H1 (cell line): ENCODE results near the gene PEAK1. TPM values are rescaled to one million over a fixed set of nuclear protein-coding genes. Genes with fewer than 3 reads are reported as not detected.

ENCODE experiments used
- CTCF ChIA-PET: fragments of 300-600 bp; sonication (Branson Sonifier 250); formaldehyde crosslinking; loops from one replicate; lab custom pipeline; 2021; ENCODE audit not compliant: partially characterized antibody; lab: Charles Lee
- POLR2A ChIA-PET: fragments of 300-600 bp; sonication (Branson Sonifier 250); formaldehyde crosslinking; loops from one replicate; lab custom pipeline; 2021; ENCODE audit warnings: inconsistent platforms; ENCODE audit not compliant: partially characterized antibody; lab: Charles Lee
- DNase-seq, 2 experiments: peaks; one replicate each; pipeline versions ENCODE4 v3.0.0 to v3.0.0-alpha.2; 2010 to 2022; ENCODE audit warnings: low spot score in 2 of 2, low read depth in 1 of 2, mixed read lengths in 1 of 2
- FAIRE-seq: peaks from 2 replicates; lab custom pipeline; 2011; peaks lifted over from hg19 to GRCh38; lab: Jason Lieb, UNC
- H2AFZ ChIP-seq: 2 replicates; pipeline ENCODE4 v1.8.1; 2012; ENCODE audit warnings: low read length, inconsistent platforms
- H2AK5ac ChIP-seq: 2 replicates; pipeline ENCODE4 v1.6.1; 2013; ENCODE audit warnings: low read depth, low read length
- H2BK120ac ChIP-seq: replicated peaks from 2 replicates; pipeline ENCODE3; 2013; ENCODE audit warnings: low read depth, low read length, inconsistent platforms
- H2BK12ac ChIP-seq: 2 replicates; pipeline ENCODE4 v1.6.1; 2013; ENCODE audit warnings: low read depth, low read length
- H2BK15ac ChIP-seq: 2 replicates; pipeline ENCODE4 v1.6.1; 2013; ENCODE audit warnings: low read length
- H2BK20ac ChIP-seq: 2 replicates; pipeline ENCODE4 v1.6.1; 2013; ENCODE audit warnings: low read length
- H2BK5ac ChIP-seq: 2 replicates; pipeline ENCODE4 v1.6.1; 2013; ENCODE audit warnings: low read depth, low read length
- H3K14ac ChIP-seq: 2 replicates; pipeline ENCODE4 v1.6.1; 2013; ENCODE audit warnings: inconsistent platforms; ENCODE audit not compliant: insufficient read length
- H3K18ac ChIP-seq: 2 replicates; pipeline ENCODE4 v1.6.1; 2013; ENCODE audit warnings: low read length; ENCODE audit errors: extremely low read depth
- H3K23ac ChIP-seq: 2 replicates; pipeline ENCODE4 v1.6.1; 2013; ENCODE audit warnings: inconsistent platforms; ENCODE audit not compliant: insufficient read length
- H3K23me2 ChIP-seq: 2 replicates; pipeline ENCODE4 v1.6.1; 2013; ENCODE audit warnings: low read depth, low read length
- H3K27ac ChIP-seq: 2 replicates; pipeline ENCODE4 v1.6.1; 2011; ENCODE audit warnings: low read depth, low read length, inconsistent platforms
- H3K27me3 ChIP-seq, 4 experiments: replicated peaks in 1 of 4; 1 replicate in 1 of 4; 2 replicates in 3 of 4; pipeline versions ENCODE4 v1.6.1 to v1.8.1; 2011 to 2013; ENCODE audit warnings: low read length in 3 of 4, mild to moderate bottlenecking in 3 of 4, inconsistent platforms in 2 of 4, mixed read lengths in 2 of 4, moderate library complexity in 1 of 4; ENCODE audit not compliant: control insufficient read depth in 3 of 4, insufficient read depth in 3 of 4; ENCODE audit errors: extremely low read depth in 1 of 4
- H3K36me3 ChIP-seq, 4 experiments: 2 replicates each; pipeline versions ENCODE4 v1.6.1 to v1.8.1; 2011 to 2013; ENCODE audit warnings: mild to moderate bottlenecking in 4 of 4, low read length in 3 of 4, moderate library complexity in 2 of 4, control low read depth in 1 of 4, inconsistent platforms in 1 of 4; ENCODE audit not compliant: insufficient read depth in 4 of 4, control insufficient read depth in 2 of 4
- H3K4ac ChIP-seq: replicated peaks from 2 replicates; pipeline ENCODE3; 2013; ENCODE audit warnings: low read length, low read depth, mixed read lengths, inconsistent platforms; ENCODE audit not compliant: insufficient read length
- H3K4me1 ChIP-seq, 4 experiments: replicated peaks in 1 of 4; 1 replicate in 1 of 4; 2 replicates in 3 of 4; pipeline versions ENCODE4 v1.6.1 to v1.8.1; 2011 to 2013; ENCODE audit warnings: low read length in 3 of 4, inconsistent platforms in 2 of 4, mixed read lengths in 1 of 4; ENCODE audit not compliant: insufficient read depth in 4 of 4, control insufficient read depth in 3 of 4
- H3K4me2 ChIP-seq, 2 experiments: 2 replicates each; pipeline versions ENCODE4 v1.6.1 to v1.8.1; 2011 to 2013; ENCODE audit warnings: low read depth in 2 of 2, low read length in 2 of 2, control low read depth in 1 of 2, inconsistent platforms in 1 of 2, mild to moderate bottlenecking in 1 of 2; ENCODE audit not compliant: insufficient read depth in 1 of 2
- H3K4me3 ChIP-seq, 4 experiments: fragments of 200-600, 300-600 bp in 1 of 4; sonication (generic), shearing (Covaris generic), sonication (Bioruptor Twin) in 1 of 4; 2 replicates each; pipeline versions ENCODE4 v1.5.1 to v1.8.1; 2011 to 2016; ENCODE audit warnings: low read length in 4 of 4, low read depth in 3 of 4, control low read depth in 2 of 4, inconsistent platforms in 2 of 4, mild to moderate bottlenecking in 2 of 4, mixed read lengths in 1 of 4, moderate library complexity in 1 of 4; ENCODE audit not compliant: insufficient read depth in 2 of 4; ENCODE audit errors: extremely low read depth in 1 of 4
- H3K56ac ChIP-seq: replicated peaks from 2 replicates; pipeline ENCODE3; 2013; ENCODE audit warnings: low read depth, mild to moderate bottlenecking, mixed read lengths, low read length, inconsistent platforms; ENCODE audit not compliant: insufficient read length
- H3K79me1 ChIP-seq: 2 replicates; pipeline ENCODE4 v1.6.1; 2013; ENCODE audit warnings: low read depth, low read length, control low read depth
- H3K79me2 ChIP-seq, 2 experiments: 2 replicates each; pipeline versions ENCODE4 v1.6.1 to v1.8.1; 2012 to 2013; ENCODE audit warnings: low read length in 2 of 2, mild to moderate bottlenecking in 2 of 2, inconsistent platforms in 1 of 2; ENCODE audit not compliant: insufficient read depth in 2 of 2, control insufficient read depth in 1 of 2
- H3K9ac ChIP-seq, 4 experiments: replicated peaks in 1 of 4; 1 replicate in 1 of 4; 2 replicates in 3 of 4; pipeline versions ENCODE4 v1.6.1 to v1.8.1; 2011 to 2013; ENCODE audit warnings: low read depth in 3 of 4, low read length in 3 of 4, control low read depth in 2 of 4, mild to moderate bottlenecking in 2 of 4, moderate library complexity in 2 of 4, inconsistent platforms in 1 of 4; ENCODE audit errors: extremely low read depth in 1 of 4
- H3K9me3 ChIP-seq, 2 experiments: 2 replicates each; pipeline versions ENCODE4 v1.6.1 to v1.8.1; 2012 to 2013; ENCODE audit warnings: mild to moderate bottlenecking in 2 of 2, moderate library complexity in 2 of 2, control low read depth in 1 of 2, inconsistent platforms in 1 of 2, low read depth in 1 of 2, low read length in 1 of 2, mixed read lengths in 1 of 2; ENCODE audit not compliant: insufficient read depth in 2 of 2
- H4K20me1 ChIP-seq, 2 experiments: replicated peaks in 1 of 2; 2 replicates each; pipeline versions ENCODE3 to v1.8.1; 2011 to 2013; ENCODE audit warnings: inconsistent platforms in 2 of 2, low read length in 2 of 2, mild to moderate bottlenecking in 1 of 2; ENCODE audit not compliant: insufficient read depth in 2 of 2, control insufficient read depth in 1 of 2
- H4K5ac ChIP-seq: 2 replicates; pipeline ENCODE4 v1.6.1; 2013; ENCODE audit warnings: low read length, low read depth, mixed read lengths, inconsistent platforms; ENCODE audit not compliant: insufficient read length
- H4K8ac ChIP-seq: 2 replicates; pipeline ENCODE4 v1.8.0; 2013; ENCODE audit warnings: mild to moderate bottlenecking, moderate library complexity, low read length, inconsistent platforms; ENCODE audit not compliant: insufficient read depth; ENCODE audit errors: extremely low read depth
- H4K91ac ChIP-seq: replicated peaks from 2 replicates; pipeline ENCODE3; 2013; ENCODE audit warnings: low read length, mixed read lengths, inconsistent platforms; ENCODE audit not compliant: insufficient read length
- BRCA1 ChIP-seq: IDR thresholded peaks from 2 replicates; pipeline ENCODE4 v1.6.1; 2012; ENCODE audit warnings: low read depth, low read length, improper control_type of control experiment
- CBX8 ChIP-seq: fragments of 300-800, 300-1000 bp; sonication (generic); IDR thresholded peaks from 2 replicates; pipeline ENCODE4 v1.7.1; 2016; ENCODE audit warnings: low read depth, low read length, borderline replicate concordance
- CEBPB ChIP-seq: IDR thresholded peaks from 2 replicates; pipeline ENCODE4 v1.6.1; 2012; ENCODE audit warnings: low read depth, low read length
- KDM4A ChIP-seq: IDR thresholded peaks from one replicate; pipeline ENCODE4 v1.7.1; 2012; ENCODE audit warnings: low read depth, mild to moderate bottlenecking, moderate library complexity, low read length, inconsistent platforms; ENCODE audit not compliant: severe bottlenecking
- RAD21 ChIP-seq, 2 experiments: IDR thresholded peaks in 1 of 2; conservative IDR thresholded peaks in 1 of 2; 2 replicates each; pipeline ENCODE4 v1.6.1; 2011; ENCODE audit warnings: low read depth in 2 of 2, low read length in 2 of 2, improper control_type of control experiment in 1 of 2, inconsistent platforms in 1 of 2, mild to moderate bottlenecking in 1 of 2, moderate library complexity in 1 of 2
- TBP ChIP-seq: IDR thresholded peaks from 2 replicates; pipeline ENCODE4 v1.6.1; 2011; ENCODE audit warnings: low read depth, low read length, improper control_type of control experiment
- TCF12 ChIP-seq: IDR thresholded peaks from 2 replicates; pipeline ENCODE4 v1.6.1; 2011; ENCODE audit warnings: low read depth, mild to moderate bottlenecking, low read length
- TEAD4 ChIP-seq: IDR thresholded peaks from 2 replicates; pipeline ENCODE4 v1.6.1; 2012; ENCODE audit warnings: low read depth, low read length, inconsistent platforms, mixed read lengths
- YY1 ChIP-seq: IDR thresholded peaks from 2 replicates; pipeline ENCODE4 v1.6.1; 2011; ENCODE audit warnings: low read depth, mild to moderate bottlenecking, low read length
- WGBS, 2 experiments: shearing (Covaris generic) in 1 of 2; methylation state at CpG; one replicate each; pipeline versions ENCODE4 v1.1.6 to v1.1.7; 2013 to 2015; ENCODE audit warnings: low lambda C conversion rate in 2 of 2, mixed read lengths in 2 of 2, inconsistent platforms in 1 of 2, low coverage in 1 of 2, missing lambda C conversion rate in 1 of 2; ENCODE audit not compliant: insufficient replicate concordance in 2 of 2, insufficient coverage in 1 of 2, insufficient read length in 1 of 2; ENCODE audit errors: extremely low coverage in 1 of 2, missing lambda C conversion rate in 1 of 2; 5-methylcytosine and 5-hydroxymethylcytosine counted together
- polyA plus RNA-seq, 7 experiments: library from polyadenylated mRNA; depleted of rRNA in 3 of 7; stranded (reverse) in 5 of 7; unstranded in 2 of 7; fragments of >200 nt in 5 of 7; fragments of 200-250 nt in 2 of 7; gene quantifications; 1 replicate in 5 of 7; 2 replicates in 1 of 7; 4 replicates in 1 of 7; pipeline versions ENCODE4 v1.2.1 to v1.2.3, GENCODE V29; 2011 to 2013; ENCODE audit warnings: missing spikeins in 2 of 7, mixed read lengths in 2 of 7
- total RNA-seq: library from RNA; stranded (reverse); fragmentation: NEBNext Ultra II Directional; extraction: Animal tissue kit (Norgen Biotek cat#: 25700); gene quantifications from 2 replicates; pipeline ENCODE4 v1.2.1, GENCODE V29; 2021

PEAK1 gene
- total and polyA plus RNA-seq, 2 of the 8 experiments (the other 6 are each of a cell fraction or from before 2014, with no cell fraction given) = 8.8 to 44.8 TPM

DNA sequence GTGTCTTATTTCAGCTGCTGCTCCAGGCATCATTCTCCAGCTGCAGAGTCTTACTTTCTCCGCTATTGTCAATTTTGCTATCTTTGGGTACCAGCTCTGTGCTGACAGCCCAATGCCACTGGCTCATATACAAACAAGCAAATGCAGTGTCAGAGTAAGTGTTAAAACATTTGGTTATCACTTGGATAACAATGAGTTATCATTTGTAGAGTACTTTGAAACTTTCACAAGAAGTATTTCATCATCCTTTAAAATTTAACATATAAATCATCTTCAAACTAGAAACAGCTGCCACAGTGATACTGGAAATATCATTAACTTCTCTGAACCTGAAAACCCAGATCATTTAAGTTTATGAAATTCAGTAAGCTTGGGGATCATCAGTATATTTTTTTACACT is 362.8 kb downstream of the PEAK1 start:
- Histone ChIP-seq H3K79me2 (peaks cover 0 to 54% of the 10 kb centered on the region in 2 experiments; a peak in 2 of 4 replicates), H3K27ac (no peak overlapping the region), H3K4me3 (no peak overlapping the region), H4K91ac (no peak overlapping the region), H2BK5ac (no peak overlapping the region), H3K4me1 (peaks cover 0 to 8% (median 3%) of the 10 kb centered on the region in 4 experiments; a peak in 3 of 7 replicates), H2AK5ac (no peak overlapping the region), H4K20me1 (peaks cover 5 to 10% of the 10 kb centered on the region in 2 experiments), H3K18ac (no peak overlapping the region), H3K4me2 (no peak overlapping the region), H3K36me3 (peaks cover 0 to 7% (median 3%) of the 10 kb centered on the region in 4 experiments; a peak in 5 of 8 replicates), H3K23ac (no peak overlapping the region), H2BK12ac (no peak overlapping the region), H3K14ac (no peak overlapping the region), H3K79me1 (no peaks in the 10 kb centered on the region), H2BK120ac (no peak overlapping the region), H3K9ac (no peak overlapping the region), H3K56ac (no peak overlapping the region), H3K9me3 (no peaks in the 10 kb centered on the region), H3K23me2 (no peaks in the 10 kb centered on the region), H2AFZ (no peak overlapping the region), H4K8ac (no peak overlapping the region), H3K27me3 (no peaks in the 10 kb centered on the region), H3K4ac (no peak overlapping the region), H2BK15ac (no peak overlapping the region), H2BK20ac (no peak overlapping the region), H4K5ac (no peak overlapping the region)
- 93% methylated on average over 1 of the region's 1 CpG; no CpG with 5 or more reads in 1 of the 2 experiments for WGBS, 2 experiments
- POLR2A ChIA-PET = no interaction called here
- no peak for DNase-seq
- FAIRE-seq = no peak
- CTCF ChIA-PET = interaction anchor here (1.1 to 1.6 kb wide), 4 partner anchors 9 to 84 kb away, joined by 3 to 7 read pairs (median 4); no protein-coding TSS in a partner anchor
- TF ChIP-seq CEBPB (no peak), YY1 (no peak), BRCA1 (no peak), TEAD4 (no peak), KDM4A (no peak), CBX8 (no peak), RAD21 (IDR thresholded peaks at IDR 0.05 in 1 of 2, conservative IDR thresholded peaks at IDR 0.05 in 1 of 2; ENCODE audit: low read depth in 2 of 2, low read length in 2 of 2) (no peak), TBP (no peak), TCF12 (no peak)
